IMR-90 (cell line): ENCODE measurements around the gene RTL1. TPM values are rescaled to one million over a fixed set of nuclear protein-coding genes. Genes with fewer than 3 reads are reported as not detected.

Experiments used
- ATAC-seq: fragments of 200-7000 bp; cut with Tn5 transposase; 2 replicates; pipeline ENCODE4 v1.9.1; 2020; ENCODE audit warnings: low read depth, mild to moderate bottlenecking, moderate library complexity
- Bru-seq: library from RNA; stranded (reverse); fragments of 400-500 nt; gene quantifications from one replicate; lab custom pipeline; 2021; lab: Mats Ljungman, UMichigan
- BruChase-seq, 2 experiments: library from RNA; stranded (reverse); fragments of 400-500 nt; gene quantifications; one replicate each; lab custom pipeline; 2021; lab: Mats Ljungman, UMichigan
- BruUV-seq: library from RNA; stranded (reverse); fragments of 400-500 nt; replicated peaks from 2 replicates; lab custom pipeline; 2021; lab: Mats Ljungman, UMichigan
- CTCF ChIA-PET: fragments of 300-600 bp; formaldehyde crosslinking; extraction: SDS; loops from one replicate; lab custom pipeline; 2021; ENCODE audit warnings: antibody characterized with exemption; lab: Yijun Ruan, JAX
- POLR2A ChIA-PET: fragments of 300-600 bp; sonication (Branson Sonifier 250); formaldehyde crosslinking; loops from one replicate; lab custom pipeline; 2022; ENCODE audit warnings: antibody characterized with exemption; ENCODE audit not compliant: unreplicated experiment; lab: Charles Lee
- DNase-seq: peaks from one replicate; pipeline ENCODE4 v3.0.0; 2013
- H2AFZ ChIP-seq: replicated peaks from 2 replicates; pipeline ENCODE3; 2013; ENCODE audit warnings: low read length, mild to moderate bottlenecking; ENCODE audit not compliant: poor library complexity
- H2AK5ac ChIP-seq: 2 replicates; pipeline ENCODE4 v1.6.1; 2013; ENCODE audit warnings: low read depth, low read length, inconsistent platforms
- H2AK9ac ChIP-seq: replicated peaks from 2 replicates; pipeline ENCODE3; 2013; ENCODE audit warnings: mild to moderate bottlenecking, low read depth, low read length, moderate library complexity; ENCODE audit not compliant: poor library complexity
- H2BK120ac ChIP-seq: 2 replicates; pipeline ENCODE4 v1.6.1; 2013; ENCODE audit warnings: low read depth, low read length, inconsistent platforms
- H2BK15ac ChIP-seq: 3 replicates; pipeline ENCODE4 v1.6.1; 2013; ENCODE audit warnings: low read depth, low read length, inconsistent platforms
- H2BK20ac ChIP-seq: 2 replicates; pipeline ENCODE4 v1.6.1; 2013; ENCODE audit warnings: low read depth, mild to moderate bottlenecking, inconsistent platforms, low read length, moderate library complexity
- H2BK5ac ChIP-seq: 2 replicates; pipeline ENCODE4 v1.6.1; 2013; ENCODE audit warnings: mild to moderate bottlenecking, low read depth, low read length, inconsistent platforms; ENCODE audit not compliant: poor library complexity, severe bottlenecking
- H3K14ac ChIP-seq: replicated peaks from 2 replicates; pipeline ENCODE4 v1.6.1; 2013; ENCODE audit warnings: low read depth, low read length, inconsistent platforms
- H3K18ac ChIP-seq: 2 replicates; pipeline ENCODE4 v1.6.1; 2013; ENCODE audit warnings: low read depth, low read length, control low read depth
- H3K23ac ChIP-seq: 2 replicates; pipeline ENCODE4 v1.6.1; 2013; ENCODE audit warnings: low read depth, low read length, inconsistent platforms
- H3K27ac ChIP-seq: 2 replicates; pipeline ENCODE4 v1.5.1; 2013; ENCODE audit warnings: mild to moderate bottlenecking, control low read depth, low read length; ENCODE audit not compliant: insufficient read depth
- H3K27me3 ChIP-seq: 2 replicates; pipeline ENCODE4 v1.6.1; 2013; ENCODE audit warnings: low read length; ENCODE audit not compliant: control insufficient read depth, insufficient read depth
- H3K36me3 ChIP-seq: 2 replicates; pipeline ENCODE4 v1.6.1; 2013; ENCODE audit warnings: low read length, mixed read lengths; ENCODE audit not compliant: control insufficient read depth, insufficient read depth
- H3K4ac ChIP-seq: 2 replicates; pipeline ENCODE4 v1.6.1; 2013; ENCODE audit warnings: low read depth, low read length, inconsistent platforms
- H3K4me1 ChIP-seq: 2 replicates; pipeline ENCODE4 v1.6.1; 2013; ENCODE audit warnings: low read length, mixed read lengths; ENCODE audit not compliant: control insufficient read depth, insufficient read depth
- H3K4me2 ChIP-seq: 2 replicates; pipeline ENCODE4 v1.6.1; 2013; ENCODE audit warnings: low read depth, mild to moderate bottlenecking, control low read depth, low read length, moderate library complexity
- H3K4me3 ChIP-seq: 2 replicates; pipeline ENCODE4 v1.5.1; 2013; ENCODE audit warnings: low read depth, mild to moderate bottlenecking, control low read depth, low read length, moderate library complexity; ENCODE audit not compliant: insufficient read depth
- H3K56ac ChIP-seq: 2 replicates; pipeline ENCODE4 v1.6.1; 2013; ENCODE audit warnings: low read length, inconsistent platforms; ENCODE audit not compliant: insufficient read depth; ENCODE audit errors: extremely low read depth
- H3K79me1 ChIP-seq, 2 experiments: 2 replicates each; pipeline ENCODE4 v1.6.1; 2013; ENCODE audit warnings: low read length in 2 of 2, inconsistent platforms in 1 of 2, low read depth in 1 of 2
- H3K9ac ChIP-seq: 2 replicates; pipeline ENCODE4 v1.6.1; 2013; ENCODE audit warnings: low read depth, low read length, control low read depth
- H3K9me1 ChIP-seq: 2 replicates; pipeline ENCODE4 v1.6.1; 2013; ENCODE audit warnings: low read length, inconsistent platforms; ENCODE audit not compliant: insufficient read depth
- H3K9me3 ChIP-seq: 2 replicates; pipeline ENCODE4 v1.6.1; 2013; ENCODE audit warnings: low read length; ENCODE audit not compliant: control insufficient read depth, insufficient read depth
- H4K20me1 ChIP-seq: 2 replicates; pipeline ENCODE4 v1.6.1; 2013; ENCODE audit warnings: low read length, inconsistent platforms; ENCODE audit not compliant: insufficient read depth
- H4K5ac ChIP-seq: 2 replicates; pipeline ENCODE4 v1.6.1; 2013; ENCODE audit warnings: mild to moderate bottlenecking, low read depth, low read length, control low read depth
- H4K8ac ChIP-seq, 2 experiments: 2 replicates each; pipeline ENCODE4 v1.6.1; 2013; ENCODE audit warnings: low read depth in 2 of 2, low read length in 2 of 2, control low read depth in 1 of 2, inconsistent platforms in 1 of 2
- H4K91ac ChIP-seq: 2 replicates; pipeline ENCODE4 v1.6.1; 2013; ENCODE audit warnings: low read depth, low read length, inconsistent platforms; ENCODE audit not compliant: insufficient read depth
- ELK1 ChIP-seq: fragments of 150-350 bp; IDR thresholded peaks from 2 replicates; pipeline ENCODE4 v1.6.1; 2016; ENCODE audit warnings: low read depth, mild to moderate bottlenecking, low read length, moderate library complexity, borderline replicate concordance
- WGBS, 2 experiments: methylation state at CpG; one replicate each; pipeline versions ENCODE4 v1.1.5 to v1.1.7; 2013; ENCODE audit warnings: missing lambda C conversion rate in 2 of 2; ENCODE audit not compliant: insufficient read length in 1 of 2; ENCODE audit errors: extremely low coverage in 2 of 2; 5-methylcytosine and 5-hydroxymethylcytosine counted together
- dilution Hi-C: fragments of 300-500 bp; cut with HindIII; formaldehyde crosslinking; loops from one replicate; pipeline ENCODE4 v1.14.3; 2018; ENCODE audit warnings: low sequenced_read_pairs; ENCODE audit not compliant: unreplicated experiment
- in situ Hi-C: fragments of 300-500 bp; cut with MboI; formaldehyde crosslinking; loops from 3 replicates; pipeline ENCODE4 v1.14.3; 2019; ENCODE audit warnings: low sequenced_read_pairs, inconsistent platforms, mixed read lengths
- intact Hi-C: fragments of 100-400 bp; cut with micrococcal nuclease; formaldehyde crosslinking; loops from 2 replicates; pipeline ENCODE4 v1.10.0; 2022
- long read RNA-seq: library from polyadenylated mRNA; unstranded; transcript quantifications from one replicate; pipeline ENCODE4 v2.0.0, GENCODE V29; 2021; ENCODE audit not compliant: unreplicated experiment
- polyA plus RNA-seq, 3 experiments: library from polyadenylated mRNA; depleted of rRNA; stranded (reverse); fragments of >200 nt; gene quantifications; 2 replicates each; pipeline ENCODE4 v1.2.3, GENCODE V29; 2012; ENCODE audit warnings: low replicate concordance in 1 of 3
- total RNA-seq: library from RNA; depleted of rRNA; stranded (reverse); fragments of >200 nt; gene quantifications from 2 replicates; pipeline ENCODE4 v1.2.3, GENCODE V29; 2012; rRNA removed

RTL1 gene
- total RNA-seq (not detected in 2 replicates), polyA plus RNA-seq (2012; rRNA removed) (not detected in 2 replicates), Bru-seq, nascent RNA (percentile 4 among the genes with signal in this experiment), BruChase-seq, experiment 1, labeled RNA remaining after a 6-hour chase (percentile 4 among the genes with signal in this experiment), BruChase-seq, experiment 2, labeled RNA remaining after a 2-hour chase (percentile 9 among the genes with signal in this experiment)
- polyA plus RNA-seq (2012; cell fraction: cytosol; rRNA removed) = not detected in 2 replicates
- polyA plus RNA-seq (2012; cell fraction: nucleus; rRNA removed; ENCODE audit: low replicate concordance) = not detected in 2 replicates
- long read RNA-seq, partial matches to known transcripts = 0 of 1 reads
- long read RNA-seq, other reads (novel, unspliced or antisense) = 1 of 1 reads

- Histone ChIP-seq H3K56ac (no peak within 1 kb of the TSS), H2AFZ (no peak within 1 kb of the TSS), H2BK15ac (no peak within 1 kb of the TSS), H3K36me3 (peaks cover 60% of the 10 kb centered on the region), H3K4me2 (no peak within 1 kb of the TSS), H3K79me1 (peaks cover 5 to 26% of the 10 kb centered on the region in 2 experiments; a peak in 3 of 4 replicates), H2BK5ac (no peak within 1 kb of the TSS), H3K4me3 (no peak within 1 kb of the TSS), H3K9ac (no peak within 1 kb of the TSS), H4K5ac (no peak within 1 kb of the TSS), H3K23ac (no peak within 1 kb of the TSS), H4K20me1 (peaks cover 41% of the 10 kb centered on the region), H2AK9ac (no peak within 1 kb of the TSS), H2BK120ac (no peak within 1 kb of the TSS), H2AK5ac (no peak within 1 kb of the TSS), H3K9me1 (no peaks in the 10 kb centered on the region), H4K91ac (no peak within 1 kb of the TSS), H3K18ac (no peak within 1 kb of the TSS), H3K4ac (no peak within 1 kb of the TSS), H3K14ac (no peak within 1 kb of the TSS), H3K9me3 (no peaks in the 10 kb centered on the region), H3K4me1 (no peaks in the 10 kb centered on the region), H3K27ac (no peak within 1 kb of the TSS), H2BK20ac (no peak within 1 kb of the TSS), H3K27me3 (peaks cover 15% of the 10 kb centered on the region; the same call in 1 of the 2 replicates), H4K8ac (no peak within 1 kb of the TSS)
- ChIA-PET POLR2A (no interaction called here), CTCF (no interaction called here)
- DNase-seq (no peak), ATAC-seq (no peak)
- no peak for TF ChIP-seq ELK1
- intact Hi-C loops = loop anchor here (5.0 kb wide), 1 partner anchor 516 kb away; no protein-coding TSS in a partner anchor
- dilution Hi-C loops = no loop called here
- in situ Hi-C loops = no loop called here
- WGBS, 2 experiments = 60% methylated on average over 3 of the region's 12 CpGs; no CpG with 5 or more reads in 1 of the 2 experiments
- no TSS peak for BruUV-seq
Observed at GRCh38 chr14:100903672-100904185, at the start of gene RTL1. TSS of gene RTL1 (minus strand) at chr14:100903722. CDS start at chr14:100884788, 18,934 bp downstream.
